WI38 (cell line): Measurements from ENCODE around the gene KRT28.

ENCODE experiments used
- H3K4me3 ChIP-seq: 2 replicates; pipeline ENCODE4 v1.5.1; 2011; ENCODE audit warnings: low read depth, mild to moderate bottlenecking, control low read depth, low read length
- CTCF ChIP-seq: IDR thresholded peaks from 2 replicates; pipeline ENCODE4 v1.5.1; 2012; ENCODE audit warnings: low read depth, mild to moderate bottlenecking, control low read depth, low read length

The KRT28 gene

GRCh38 chr17:40824015-40824832 lies 24.5 kb upstream of the KRT28 start:
- no peak overlapping the region for H3K4me3 ChIP-seq
- TF ChIP-seq CTCF = no peak

- TF ChIP-seq CTCF = no peak
- no peak within 1 kb of the TSS for H3K4me3 ChIP-seq
Observed at GRCh38 chr17:40822132-40822812, 22.5 kb upstream of the KRT28 start, which contains the start of gene KRT10. Gene KRT10, minus strand, starts transcription at chr17:40822614. Its CDS starts 29 bp downstream, at chr17:40822585.

- TF ChIP-seq CTCF = no peak
- H3K4me3 ChIP-seq = no peak overlapping the region
Observed at GRCh38 chr17:40821536-40821935, 21.8 kb upstream of the KRT28 start.

- TF ChIP-seq CTCF = no peak
- no peak overlapping the region for H3K4me3 ChIP-seq
Observed at GRCh38 chr17:40820228-40820838, 20.6 kb upstream of the KRT28 start.

- H3K4me3 ChIP-seq = peak overlapping the region; percentile 70
- TF ChIP-seq CTCF = no peak
Observed at GRCh38 chr17:40819528-40820125, 19.9 kb upstream of the KRT28 start.

- no peak for TF ChIP-seq CTCF
- H3K4me3 ChIP-seq = peak overlapping the region; percentile 85
Observed at GRCh38 chr17:40818733-40819527, 19.2 kb upstream of the KRT28 start.
